Neural crest cell (in vitro differentiated cells): ENCODE measurements around the gene CRX. TPM values are rescaled to one million over a fixed set of nuclear protein-coding genes. Genes with fewer than 3 reads are reported as not detected.

Experiments
- DNase-seq: peaks from one replicate; pipeline ENCODE4 v3.0.0; 2021; ENCODE audit warnings: low read depth, mixed read lengths, low spot score
- H3K27ac Mint-ChIP-seq: one replicate; pipeline ENCODE4 v1.8.0; 2021; ENCODE audit warnings: mild to moderate bottlenecking, mixed read lengths; ENCODE audit not compliant: unreplicated experiment
- H3K27me3 Mint-ChIP-seq: 2 replicates; pipeline ENCODE4 v1.8.0; 2021; ENCODE audit warnings: low read depth, mild to moderate bottlenecking, mixed read lengths
- H3K36me3 Mint-ChIP-seq: 2 replicates; pipeline ENCODE4 v1.8.0; 2021; ENCODE audit warnings: low read depth, mild to moderate bottlenecking, mixed read lengths
- H3K4me1 Mint-ChIP-seq: 2 replicates; pipeline ENCODE4 v1.8.0; 2021; ENCODE audit warnings: mixed read lengths
- H3K4me3 Mint-ChIP-seq: one replicate; pipeline ENCODE4 v1.8.0; 2021; ENCODE audit warnings: mild to moderate bottlenecking, mixed read lengths
- H3K9me3 Mint-ChIP-seq: 2 replicates; pipeline ENCODE4 v1.8.0; 2021; ENCODE audit warnings: mixed read lengths
- total RNA-seq: library from RNA; stranded (reverse); gene quantifications from 2 replicates; pipeline ENCODE4 v1.2.1, GENCODE V29; 2021
- TF ChIP-seq, protein P1 (sequence below): fragments of 200-600 bp; sonication (generic); conservative IDR thresholded peaks from 2 replicates; pipeline ENCODE4 v1.5.0; 2021; ENCODE audit warnings: antibody characterized with exemption, mild to moderate bottlenecking

Gene CRX
- total RNA-seq, 1 donor from 2014 or later = not detected

GRCh38 chr19:47839913-47840312 lies 18.2 kb downstream of the CRX start:
- no peak for DNase-seq
- H3K27ac Mint-ChIP-seq = no peak overlapping the region
- H3K9me3 Mint-ChIP-seq = no peaks in the 10 kb centered on the region
- peaks cover 4% of the 10 kb centered on the region for H3K27me3 Mint-ChIP-seq
- no peak overlapping the region for H3K4me3 Mint-ChIP-seq
- no peaks in the 10 kb centered on the region for H3K36me3 Mint-ChIP-seq
- peaks cover 8% of the 10 kb centered on the region for H3K4me1 Mint-ChIP-seq
- TF ChIP-seq, protein P1, sequence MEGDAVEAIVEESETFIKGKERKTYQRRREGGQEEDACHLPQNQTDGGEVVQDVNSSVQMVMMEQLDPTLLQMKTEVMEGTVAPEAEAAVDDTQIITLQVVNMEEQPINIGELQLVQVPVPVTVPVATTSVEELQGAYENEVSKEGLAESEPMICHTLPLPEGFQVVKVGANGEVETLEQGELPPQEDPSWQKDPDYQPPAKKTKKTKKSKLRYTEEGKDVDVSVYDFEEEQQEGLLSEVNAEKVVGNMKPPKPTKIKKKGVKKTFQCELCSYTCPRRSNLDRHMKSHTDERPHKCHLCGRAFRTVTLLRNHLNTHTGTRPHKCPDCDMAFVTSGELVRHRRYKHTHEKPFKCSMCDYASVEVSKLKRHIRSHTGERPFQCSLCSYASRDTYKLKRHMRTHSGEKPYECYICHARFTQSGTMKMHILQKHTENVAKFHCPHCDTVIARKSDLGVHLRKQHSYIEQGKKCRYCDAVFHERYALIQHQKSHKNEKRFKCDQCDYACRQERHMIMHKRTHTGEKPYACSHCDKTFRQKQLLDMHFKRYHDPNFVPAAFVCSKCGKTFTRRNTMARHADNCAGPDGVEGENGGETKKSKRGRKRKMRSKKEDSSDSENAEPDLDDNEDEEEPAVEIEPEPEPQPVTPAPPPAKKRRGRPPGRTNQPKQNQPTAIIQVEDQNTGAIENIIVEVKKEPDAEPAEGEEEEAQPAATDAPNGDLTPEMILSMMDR = no peak

GRCh38 chr19:47842941-47843340 lies 21.2 kb downstream of the CRX start:
- H3K4me3 Mint-ChIP-seq = no peak overlapping the region
- H3K36me3 Mint-ChIP-seq = no peaks in the 10 kb centered on the region
- DNase-seq = no peak
- H3K9me3 Mint-ChIP-seq = no peaks in the 10 kb centered on the region
- H3K27me3 Mint-ChIP-seq = peaks cover 12% of the 10 kb centered on the region
- peaks cover 8% of the 10 kb centered on the region for H3K4me1 Mint-ChIP-seq
- TF ChIP-seq, protein P1 = no peak
- no peak overlapping the region for H3K27ac Mint-ChIP-seq

- Mint-ChIP-seq H3K27me3 (peaks cover 46% of the 10 kb centered on the region), H3K36me3 (no peaks in the 10 kb centered on the region), H3K9me3 (no peaks in the 10 kb centered on the region), H3K4me3 (no peak overlapping the region), H3K4me1 (peaks cover 12% of the 10 kb centered on the region), H3K27ac (no peak overlapping the region)
- TF ChIP-seq, protein P1 = no peak
- DNase-seq = no peak
Measured at GRCh38 chr19:47848425-47848822, 26.7 kb downstream of the CRX start.

DNA sequence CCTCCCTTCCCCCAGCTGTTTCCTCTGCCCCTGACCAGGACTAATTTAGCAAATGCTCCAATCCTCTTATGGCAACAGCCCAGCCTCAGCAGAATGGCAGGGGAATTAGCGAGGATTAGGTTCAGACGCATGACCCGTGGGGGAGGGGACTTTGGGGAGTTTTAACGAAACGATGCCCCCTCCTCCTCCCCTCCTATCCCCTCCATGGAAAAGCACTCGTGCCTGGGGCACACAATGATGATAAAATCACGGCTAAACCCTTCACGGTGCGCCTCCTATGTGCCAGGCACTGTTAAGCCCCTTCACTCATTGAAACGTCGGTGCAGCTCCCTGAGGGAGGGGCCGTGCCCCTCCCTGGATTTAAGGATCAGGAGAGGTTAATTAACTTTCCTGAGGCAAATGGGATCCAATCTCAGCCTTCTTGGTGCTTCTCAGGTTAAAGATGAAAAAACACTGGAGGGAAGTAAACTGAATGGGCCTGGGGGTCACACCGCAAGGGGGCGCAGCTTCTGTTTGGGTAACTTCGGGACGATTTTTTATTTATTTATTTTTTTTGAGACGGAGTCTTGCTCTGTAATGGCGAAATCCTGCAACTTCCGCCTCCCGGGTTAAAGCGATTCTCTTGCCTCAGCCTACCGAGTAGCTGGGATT lies 27.2 kb downstream of the CRX start:
- H3K27me3 Mint-ChIP-seq = peaks cover 50% of the 10 kb centered on the region
- H3K4me3 Mint-ChIP-seq = no peak overlapping the region
- no peak overlapping the region for H3K27ac Mint-ChIP-seq
- H3K36me3 Mint-ChIP-seq = no peaks in the 10 kb centered on the region
- H3K9me3 Mint-ChIP-seq = no peaks in the 10 kb centered on the region
- DNase-seq = peak; percentile 51
- H3K4me1 Mint-ChIP-seq = peaks cover 12% of the 10 kb centered on the region
- TF ChIP-seq, protein P1 = peak; percentile 75

GRCh38 chr19:47853003-47853402 lies 31.3 kb downstream of the CRX start:
- TF ChIP-seq, protein P1 = no peak
- H3K36me3 Mint-ChIP-seq = no peaks in the 10 kb centered on the region
- no peak overlapping the region for H3K27ac Mint-ChIP-seq
- H3K9me3 Mint-ChIP-seq = no peaks in the 10 kb centered on the region
- no peak overlapping the region for H3K4me3 Mint-ChIP-seq
- H3K4me1 Mint-ChIP-seq = peaks cover 12% of the 10 kb centered on the region
- no peak for DNase-seq
- peaks cover 42% of the 10 kb centered on the region for H3K27me3 Mint-ChIP-seq
